Activated B cell treated with CpG ODN at 0.5 μM for 24 hours (primary cell): ENCODE data around the gene NTNG2. TPM values are rescaled to one million over a fixed set of nuclear protein-coding genes. Genes with fewer than 3 reads are reported as not detected.
A peak's percentile ranks its signal among the peaks of the same experiment; 100 is the strongest.
"Not testable (repeated sequence)": the region's sequence is repeated elsewhere in the genome, so short reads cannot be mapped to it uniquely, and the experiment has no call there.

Experiments
- ATAC-seq: fragments of 200-7000 bp; cut with Tn5 transposase; one replicate; pipeline ENCODE4 v1.10.0; 2021; ENCODE audit warnings: low read depth, mild to moderate bottlenecking, moderate library complexity
- CTCF ChIA-PET: fragments of 350-600 bp; sonication (Branson Sonifier 250); formaldehyde crosslinking; loops from one replicate; lab custom pipeline; 2021; ENCODE audit warnings: antibody characterized with exemption; lab: Charles Lee
- POLR2A ChIA-PET: fragments of 350-600 bp; sonication (Branson Sonifier 250); formaldehyde crosslinking; loops from one replicate; lab custom pipeline; 2021; ENCODE audit warnings: antibody characterized with exemption; lab: Charles Lee
- DNase-seq: peaks from one replicate; pipeline ENCODE4 v3.0.0; 2022
- H3K27ac Mint-ChIP-seq: one replicate; pipeline ENCODE4 v1.8.0; 2020; ENCODE audit warnings: mixed read lengths
- H3K27me3 Mint-ChIP-seq: one replicate; pipeline ENCODE4 v1.8.0; 2021; ENCODE audit warnings: mixed read lengths
- H3K36me3 Mint-ChIP-seq: one replicate; pipeline ENCODE4 v1.8.0; 2021; ENCODE audit warnings: low read depth, mixed read lengths
- H3K4me1 Mint-ChIP-seq: one replicate; pipeline ENCODE4 v1.8.0; 2021; ENCODE audit warnings: mixed read lengths
- H3K4me3 Mint-ChIP-seq: one replicate; pipeline ENCODE4 v1.8.0; 2020; ENCODE audit warnings: mild to moderate bottlenecking, mixed read lengths
- H3K9me3 Mint-ChIP-seq: one replicate; pipeline ENCODE4 v1.8.0; 2020; ENCODE audit warnings: mixed read lengths
- intact Hi-C: fragments of 100-400 bp; cut with micrococcal nuclease; formaldehyde crosslinking; loops from one replicate; pipeline ENCODE4 v1.15.1; 2024
- total RNA-seq: library from RNA; stranded (reverse); gene quantifications from 2 replicates; pipeline ENCODE4 v1.2.3, GENCODE V29; 2022
- TF ChIP-seq, protein P1 (sequence below): fragments of 200-600 bp; IDR thresholded peaks from one replicate; pipeline ENCODE4 v1.8.0; 2022; ENCODE audit warnings: antibody characterized with exemption, mild to moderate bottlenecking

NTNG2 gene
- total RNA-seq, 1 donor from 2014 or later = 3.1 TPM

DNA sequence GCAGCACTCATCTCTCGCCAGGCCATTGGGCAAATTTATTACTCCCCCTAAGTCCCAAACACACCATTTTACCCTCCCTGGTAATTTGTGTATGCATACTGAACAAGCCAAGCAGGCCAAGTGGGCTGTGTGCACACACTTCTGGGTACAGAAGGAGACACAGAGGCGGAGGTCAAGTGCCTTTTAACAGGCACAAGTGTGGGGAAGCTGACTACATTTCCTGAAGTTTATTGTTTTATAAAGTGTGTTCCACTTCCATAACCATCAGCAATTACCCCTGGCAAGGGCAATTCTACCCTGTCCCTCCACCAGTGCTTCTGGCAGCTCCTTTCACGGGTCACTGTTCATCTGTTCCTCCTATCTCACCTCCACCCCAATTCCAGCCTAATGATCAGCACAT is 99.0 kb downstream of the NTNG2 start:
- Mint-ChIP-seq H3K9me3 (no peaks in the 10 kb centered on the region), H3K27ac (no peak overlapping the region), H3K4me1 (peaks cover 10% of the 10 kb centered on the region), H3K4me3 (no peak overlapping the region), H3K36me3 (peaks cover 44% of the 10 kb centered on the region), H3K27me3 (no peaks in the 10 kb centered on the region)
- ATAC-seq (no peak), DNase-seq (no peak)
- intact Hi-C loops = no loop called here
- TF ChIP-seq, protein P1, sequence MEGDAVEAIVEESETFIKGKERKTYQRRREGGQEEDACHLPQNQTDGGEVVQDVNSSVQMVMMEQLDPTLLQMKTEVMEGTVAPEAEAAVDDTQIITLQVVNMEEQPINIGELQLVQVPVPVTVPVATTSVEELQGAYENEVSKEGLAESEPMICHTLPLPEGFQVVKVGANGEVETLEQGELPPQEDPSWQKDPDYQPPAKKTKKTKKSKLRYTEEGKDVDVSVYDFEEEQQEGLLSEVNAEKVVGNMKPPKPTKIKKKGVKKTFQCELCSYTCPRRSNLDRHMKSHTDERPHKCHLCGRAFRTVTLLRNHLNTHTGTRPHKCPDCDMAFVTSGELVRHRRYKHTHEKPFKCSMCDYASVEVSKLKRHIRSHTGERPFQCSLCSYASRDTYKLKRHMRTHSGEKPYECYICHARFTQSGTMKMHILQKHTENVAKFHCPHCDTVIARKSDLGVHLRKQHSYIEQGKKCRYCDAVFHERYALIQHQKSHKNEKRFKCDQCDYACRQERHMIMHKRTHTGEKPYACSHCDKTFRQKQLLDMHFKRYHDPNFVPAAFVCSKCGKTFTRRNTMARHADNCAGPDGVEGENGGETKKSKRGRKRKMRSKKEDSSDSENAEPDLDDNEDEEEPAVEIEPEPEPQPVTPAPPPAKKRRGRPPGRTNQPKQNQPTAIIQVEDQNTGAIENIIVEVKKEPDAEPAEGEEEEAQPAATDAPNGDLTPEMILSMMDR = no peak
- ChIA-PET POLR2A (interaction anchor here (1.2 kb wide), 1 partner anchor 94 kb away, joined by 3 read pairs; the partner anchor contains the start of gene SETX), CTCF (interaction anchor here (0.7 to 3.5 kb wide), 4 partner anchors 8 to 246 kb away, joined by 3 to 13 read pairs (median 8); no protein-coding TSS in a partner anchor)

DNA sequence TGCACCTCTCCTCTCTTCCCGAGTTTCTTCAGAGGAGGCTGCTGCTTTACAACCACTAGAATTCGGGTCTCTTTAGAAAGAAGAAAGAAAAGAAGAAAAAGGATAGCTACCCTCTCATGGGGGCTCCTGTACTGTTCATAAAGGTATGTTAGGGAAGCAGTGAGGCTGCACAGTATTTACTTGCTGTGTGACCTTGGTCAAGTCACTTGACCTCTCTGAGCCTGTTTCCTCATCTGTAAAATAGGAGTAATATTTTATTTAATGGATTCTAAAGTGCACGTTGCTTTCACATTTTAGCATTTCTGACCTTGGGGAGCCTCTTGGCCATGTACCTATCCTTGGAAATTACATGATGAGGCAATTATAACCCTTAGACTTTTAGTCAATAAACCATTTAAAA is 104.2 kb downstream of the NTNG2 start:
- TF ChIP-seq, protein P1 = no peak
- H3K27me3 Mint-ChIP-seq = no peaks in the 10 kb centered on the region
- peaks cover 78% of the 10 kb centered on the region for H3K36me3 Mint-ChIP-seq
- no peak for DNase-seq
- no peaks in the 10 kb centered on the region for H3K9me3 Mint-ChIP-seq
- intact Hi-C loops = no loop called here
- CTCF ChIA-PET = no interaction called here
- no peak overlapping the region for H3K4me3 Mint-ChIP-seq
- ATAC-seq = no peak
- H3K27ac Mint-ChIP-seq = no peak overlapping the region
- peaks cover 3% of the 10 kb centered on the region for H3K4me1 Mint-ChIP-seq
- POLR2A ChIA-PET = no interaction called here

DNA sequence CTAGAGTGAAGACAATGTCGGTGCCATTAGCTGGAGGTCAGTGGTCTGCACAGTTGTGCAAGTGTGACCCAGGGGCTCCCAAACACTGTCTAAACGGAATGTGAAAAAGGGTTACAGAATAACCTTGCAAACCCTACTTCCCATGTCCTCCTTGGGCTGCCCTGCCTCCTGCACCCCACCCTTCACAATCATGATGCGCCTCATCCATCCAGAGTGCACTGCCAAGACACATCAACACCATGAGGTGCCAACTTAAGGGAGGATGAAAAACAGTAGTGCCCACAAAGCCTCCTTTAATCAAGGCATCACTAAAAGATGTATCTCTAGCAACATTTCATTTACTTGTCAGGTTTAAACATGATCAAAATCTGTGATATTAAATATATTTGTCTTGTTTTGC is 105.8 kb downstream of the NTNG2 start:
- Mint-ChIP-seq H3K27me3 (no peaks in the 10 kb centered on the region), H3K9me3 (no peaks in the 10 kb centered on the region), H3K36me3 (peaks cover 78% of the 10 kb centered on the region), H3K4me3 (no peak overlapping the region), H3K4me1 (peaks cover 3% of the 10 kb centered on the region), H3K27ac (no peak overlapping the region)
- ChIA-PET POLR2A (no interaction called here), CTCF (interaction anchor here (1.8 to 2.0 kb wide), 2 partner anchors 19 to 509 kb away, joined by 5 to 9 read pairs; no protein-coding TSS in a partner anchor)
- intact Hi-C loops = loop anchor here (1.0 kb wide), 1 partner anchor 505 kb away; no protein-coding TSS in a partner anchor
- no peak for ATAC-seq
- TF ChIP-seq, protein P1 = no peak
- no peak for DNase-seq

DNA sequence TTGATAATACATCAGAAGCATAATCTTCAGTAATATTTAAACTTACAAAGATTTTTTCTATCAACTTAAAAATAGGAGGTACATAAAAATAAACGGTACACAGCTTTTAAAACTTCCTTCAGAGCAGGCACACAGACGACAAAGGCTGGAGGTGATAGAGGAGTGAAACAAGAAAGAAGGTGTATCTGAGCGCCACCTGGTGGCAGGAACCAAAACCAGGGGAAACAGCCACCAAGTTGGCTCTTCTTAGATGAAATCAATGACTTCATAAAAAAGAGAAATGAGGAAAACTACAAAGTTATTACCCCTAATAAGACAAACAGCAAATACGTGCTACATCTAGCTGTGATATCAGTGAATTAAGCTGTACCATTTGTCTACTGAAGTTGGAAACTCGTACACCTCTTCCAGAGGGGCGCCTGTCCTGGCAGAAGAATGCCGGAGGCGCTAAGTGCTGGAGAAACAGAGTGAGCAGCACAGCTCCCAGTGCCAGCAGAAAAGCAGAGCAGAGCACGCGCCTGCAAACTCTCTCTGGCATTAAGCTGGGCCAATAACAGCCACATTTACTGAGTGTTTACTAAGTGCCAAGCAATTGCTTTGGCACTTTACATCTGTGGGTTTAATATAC is 107.0 kb downstream of the NTNG2 start:
- CTCF ChIA-PET = interaction anchor here (0.5 to 2.0 kb wide), 10 partner anchors 9 to 510 kb away, joined by 3 to 12 read pairs (median 4); no protein-coding TSS in a partner anchor
- TF ChIP-seq, protein P1 = peak; percentile 99
- H3K36me3 Mint-ChIP-seq = peaks cover 78% of the 10 kb centered on the region
- no peaks in the 10 kb centered on the region for H3K27me3 Mint-ChIP-seq
- H3K27ac Mint-ChIP-seq = peak overlapping the region; percentile 63
- POLR2A ChIA-PET = interaction anchor here (0.6 to 1.0 kb wide), 2 partner anchors 40 to 113 kb away, joined by 3 read pairs; no protein-coding TSS in a partner anchor
- intact Hi-C loops = loop anchor here (1.0 kb wide), 1 partner anchor 507 kb away; no protein-coding TSS in a partner anchor
- H3K4me1 Mint-ChIP-seq = peaks cover 3% of the 10 kb centered on the region
- DNase-seq = peak; percentile 48
- ATAC-seq = peak; percentile 57
- H3K9me3 Mint-ChIP-seq = no peaks in the 10 kb centered on the region
- H3K4me3 Mint-ChIP-seq = no peak overlapping the region

DNA sequence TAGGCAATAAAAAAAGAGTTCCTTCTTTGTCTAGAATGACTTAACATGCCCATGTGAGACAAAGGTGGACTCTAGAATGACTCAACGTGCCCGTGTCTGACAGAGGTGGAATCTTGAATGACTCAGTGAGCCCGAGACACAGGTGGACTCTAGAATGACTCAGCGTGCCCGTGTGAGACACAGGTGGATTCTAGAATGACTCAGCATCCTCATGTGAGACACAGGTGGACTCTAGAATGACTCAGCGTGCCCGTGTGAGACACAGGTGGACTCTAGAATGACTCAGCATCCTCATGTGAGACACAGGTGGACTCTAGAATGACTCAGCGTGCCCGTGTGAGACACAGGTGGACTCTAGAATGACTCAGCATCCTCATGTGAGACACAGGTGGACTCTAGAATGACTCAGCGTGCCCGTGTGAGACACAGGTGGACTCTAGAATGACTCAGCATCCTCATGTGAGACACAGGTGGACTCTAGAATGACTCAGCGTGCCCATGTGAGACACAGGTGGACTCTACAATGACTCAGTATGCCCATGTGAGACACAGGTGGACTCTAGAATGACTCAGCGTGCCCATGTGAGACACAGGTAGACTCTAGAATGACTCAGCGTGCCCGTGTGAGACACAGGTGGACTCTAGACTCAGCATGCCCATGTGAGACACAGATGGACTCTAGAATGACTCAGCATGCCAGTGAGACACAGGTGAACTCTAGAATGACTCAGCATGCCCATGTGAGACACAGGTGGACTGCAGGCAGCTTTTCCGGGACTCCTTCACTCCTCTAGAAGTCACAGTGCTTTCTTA is 108.1 kb downstream of the NTNG2 start:
- ATAC-seq, DNase-seq, POLR2A ChIA-PET, H3K4me3 Mint-ChIP-seq, H3K9me3 Mint-ChIP-seq, H3K27me3 Mint-ChIP-seq, H3K4me1 Mint-ChIP-seq: not testable (repeated sequence)
- intact Hi-C loops = loop anchor here (10.0 kb wide), 1 partner anchor 65 kb away; no protein-coding TSS in a partner anchor
- H3K27ac Mint-ChIP-seq = peak overlapping the region; percentile 46
- CTCF ChIA-PET = interaction anchor here (1.4 to 2.0 kb wide), 7 partner anchors 8 to 511 kb away, joined by 3 to 12 read pairs (median 5); no protein-coding TSS in a partner anchor
- H3K36me3 Mint-ChIP-seq = peaks cover 78% of the 10 kb centered on the region
